DMS 273 (cell line): ENCODE data around the gene CFAP45.

ENCODE experiments used
- DNase-seq: peaks from one replicate; lab custom pipeline; 2025; ENCODE audit not compliant: unreplicated experiment; lab: John Stamatoyannopoulos, UW

Gene CFAP45

DNA sequence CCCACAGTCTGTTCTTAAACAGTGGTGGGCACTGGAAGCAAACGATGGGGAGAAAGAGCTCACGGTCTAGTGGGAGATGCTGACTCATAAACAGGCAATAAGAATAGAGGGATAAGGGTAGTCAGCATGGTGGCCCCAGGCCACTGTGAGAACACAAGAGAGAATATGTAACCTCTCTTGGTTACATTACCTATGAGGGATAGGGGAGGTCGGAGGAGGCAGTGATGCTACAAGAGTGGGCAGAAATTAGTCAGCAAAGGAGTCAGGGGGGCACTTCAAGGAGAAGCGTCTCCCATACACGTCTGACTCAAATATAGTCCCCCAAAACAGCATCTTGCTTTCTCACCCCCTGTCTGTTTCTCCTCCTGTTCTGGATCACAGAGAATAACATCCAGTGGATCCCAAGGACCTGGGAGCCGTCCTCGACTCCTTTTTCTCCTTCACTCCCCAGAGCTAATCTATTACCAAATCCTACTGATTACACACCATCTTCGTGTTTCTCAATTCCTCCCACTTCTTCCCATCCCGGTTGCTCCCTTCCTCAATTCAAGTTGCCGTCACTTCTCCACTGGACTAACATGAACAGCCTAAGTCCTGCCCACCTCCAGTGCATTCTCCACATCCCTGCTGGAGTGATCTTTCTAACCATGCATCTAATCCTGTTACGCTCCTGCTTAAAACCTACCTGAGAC lies 71.2 kb downstream of the CFAP45 start:
- DNase-seq, result no peak

DNA sequence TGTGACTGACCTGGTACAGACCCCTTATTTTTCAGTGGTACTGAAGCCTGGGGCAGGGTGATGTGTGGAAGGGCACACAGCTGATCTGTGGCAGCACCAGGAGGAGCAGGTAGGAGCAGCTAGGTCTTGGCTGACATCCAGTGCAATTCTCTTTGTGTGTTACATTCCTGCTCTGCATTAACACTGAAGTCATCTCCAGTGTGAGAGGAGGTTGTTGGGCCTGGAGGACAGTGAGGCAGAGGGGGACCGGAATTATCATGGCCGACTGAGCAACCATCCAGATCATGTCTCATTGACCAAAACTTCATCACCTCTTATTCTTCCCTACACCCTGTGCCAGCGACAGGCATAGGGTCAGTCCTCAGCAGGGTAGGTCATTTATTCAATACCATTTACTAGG lies 71.8 kb downstream of the CFAP45 start:
- DNase-seq, result no peak

DNA sequence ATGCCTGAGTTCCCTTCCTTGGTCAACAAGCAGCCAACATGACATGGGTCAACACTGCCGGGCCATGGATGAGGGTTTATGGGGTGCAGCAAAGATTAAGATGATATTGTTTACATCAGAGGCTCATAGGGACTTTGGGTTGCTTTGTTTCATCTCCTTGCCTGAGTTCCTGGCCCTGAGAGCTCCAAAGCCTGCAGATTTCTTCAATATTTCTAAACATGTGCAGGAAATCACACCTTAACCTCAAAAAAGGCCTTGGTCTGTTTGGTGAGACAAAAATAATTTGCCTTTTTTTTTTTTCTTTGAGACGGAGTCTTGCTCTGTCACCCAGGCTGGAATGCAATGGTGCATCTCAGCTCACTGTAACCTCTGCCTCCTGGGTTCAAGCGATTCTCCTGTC lies 72.4 kb downstream of the CFAP45 start:
- no peak for DNase-seq

DNA sequence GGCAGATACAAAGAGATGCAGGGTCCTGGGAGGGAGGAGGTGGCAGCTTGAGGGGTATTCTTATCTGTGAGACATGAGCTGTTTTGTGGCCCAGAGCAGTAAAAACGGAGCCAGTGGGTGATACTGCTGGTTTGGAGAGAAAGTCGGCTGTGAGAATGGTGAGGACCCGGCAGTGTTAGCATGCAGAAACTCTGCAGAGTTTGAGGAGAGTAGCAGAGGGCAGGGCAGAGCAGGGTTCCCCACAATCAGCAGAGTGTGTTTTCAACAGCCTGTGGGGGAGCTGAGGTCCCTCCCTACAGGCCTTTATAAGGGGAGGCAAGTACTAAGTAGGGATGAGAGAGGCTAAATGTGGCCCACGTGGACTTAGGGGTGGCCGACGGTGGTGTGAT lies 72.9 kb downstream of the CFAP45 start:
- DNase-seq, result no peak

DNA sequence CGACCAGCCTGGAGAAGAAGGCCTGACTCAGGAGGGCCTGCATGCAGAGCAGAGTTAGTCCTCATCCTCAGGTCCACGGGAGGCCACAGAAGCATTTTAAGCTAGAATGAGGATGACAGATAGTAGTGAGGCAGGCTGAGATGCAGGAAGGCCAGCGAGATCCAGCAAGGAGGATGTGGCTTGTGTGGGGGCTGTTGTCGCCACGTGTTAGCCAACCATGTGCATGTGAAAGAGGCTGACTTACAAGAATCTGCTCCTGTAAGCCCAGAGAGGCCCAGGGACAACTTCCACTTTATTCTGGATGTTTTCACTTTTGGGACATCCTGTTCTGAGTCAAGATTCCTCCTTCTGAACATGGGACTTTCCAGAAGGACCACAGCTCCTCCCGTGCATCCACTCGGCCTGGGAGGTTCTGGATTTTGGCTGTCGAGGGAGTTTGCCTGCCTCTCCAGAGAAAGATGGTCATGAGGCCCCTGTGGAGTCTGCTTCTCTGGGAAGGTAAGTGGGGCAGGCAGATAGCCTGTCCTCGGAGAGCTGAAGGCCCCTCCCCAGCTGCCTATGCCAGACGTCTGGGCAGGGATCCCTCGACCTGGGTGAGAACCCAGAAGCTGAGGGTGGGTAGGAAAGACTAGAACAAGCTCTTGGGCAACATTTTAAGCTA lies 73.4 kb downstream of the CFAP45 start, which contains the start of gene SLAMF8:
TSS of gene SLAMF8 (plus strand) at position 433 of the 661 bp plus-strand sequence. CDS start at position 459, 26 bp downstream.
- no peak for DNase-seq

DNA sequence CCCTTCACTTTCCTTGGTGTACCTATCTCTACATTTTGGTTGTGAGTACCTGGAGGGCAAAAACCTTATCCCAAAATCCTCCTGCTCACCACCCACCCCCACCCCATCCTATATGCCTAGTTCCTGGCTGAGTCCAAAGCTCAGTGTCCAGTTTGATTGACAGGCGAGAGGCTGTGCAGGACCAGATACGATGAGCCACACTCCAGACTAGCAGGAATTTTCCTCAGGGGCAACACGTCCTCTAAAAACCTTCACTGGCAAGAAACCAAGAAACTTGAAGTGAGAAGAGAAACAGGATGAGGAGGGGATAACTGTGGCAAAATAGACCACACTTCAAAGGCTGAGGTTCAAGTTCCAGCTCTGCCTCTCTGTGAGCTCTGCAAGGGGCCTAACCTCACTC lies 74.4 kb downstream of the CFAP45 start:
- no peak for DNase-seq

DNA sequence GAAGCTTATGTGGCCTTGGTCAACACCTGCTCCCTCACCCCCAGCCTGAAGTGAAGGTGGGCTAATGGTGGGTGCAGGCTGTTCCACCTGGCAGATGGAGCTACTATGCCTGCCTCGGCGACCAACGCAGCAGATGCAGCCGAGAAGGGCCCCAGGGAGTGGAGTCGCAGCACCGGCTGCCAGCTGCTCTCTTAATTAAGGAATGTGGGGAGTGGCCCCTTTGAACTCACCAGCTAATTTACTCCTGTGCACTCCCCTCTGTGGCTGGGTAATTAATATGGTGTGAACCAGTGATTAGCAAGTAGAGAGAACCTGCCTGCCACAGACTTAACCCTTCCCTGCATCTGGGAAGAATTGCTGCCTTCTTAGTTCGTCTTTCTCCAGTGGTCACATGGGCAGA lies 76.6 kb downstream of the CFAP45 start:
- peak; percentile 92 for DNase-seq
